Heart left ventricle (tissue), 13 donors: ENCODE results near the gene HSPE1.

Experiments used
- CTCF ChIP-seq, 12 donors: fragments of 200-600 bp; sonication (generic) in 4 of 12; IDR thresholded peaks; one replicate each; pipeline versions ENCODE4 v1.5.0 to v1.8.0; 2018 to 2022; ENCODE audit warnings: antibody characterized with exemption in 12 of 12, mild to moderate bottlenecking in 5 of 12
- POLR2A ChIP-seq, 2 donors: fragments of 450-650 bp; IDR thresholded peaks; one replicate each; pipeline ENCODE4 v1.6.1; 2017; ENCODE audit warnings: antibody characterized with exemption in 2 of 2, mild to moderate bottlenecking in 2 of 2, moderate library complexity in 2 of 2
- donor health status: ischemic (EF 13 %, LVEDD 7.1; RV severe dilation, severe dysfunction).
- donor health status: DM: no; HTN: yes; CAD: no.
- donor health status: DM: no; HTN: no; CAD: no.
- donor health status: ischemic (EF 25% LVEDD 6.9; RV normal size, moderate dysfunction).
- donor health status: ischemic (EF 25% LVEDD 5.7; RV mildly dilated, moderate dysfunction).
- donor health status: ischemic (EF 35%, LVEDD 5.7; RV mildly dilated, moderate dysfunction).
- donor health status: nonischemic (EF 11% LVEDD 7.7; RV severe dilation, severe dysfunction).
- donor health status: DM: yes; HTN: yes; CAD: no.
- donor health status: PGD.
- donor health status: ischemic (EF 29% LVEDD 5.4; RV normal size, mild dysfunction).
- donor health status: nonischemic (EF 23%, LVEDD 6.1; RV moderate dilation, normal function).

- TF ChIP-seq POLR2A (IDR thresholded peaks at IDR 0.05) (no peak), CTCF (IDR thresholded peaks at IDR 0.05) (no peak)
Measured at GRCh38 chr2:197515315-197515738, 15.1 kb downstream of the HSPE1 start.
